ENCODE data around the gene SLC36A4. TPM values are rescaled to one million over a fixed set of nuclear protein-coding genes. Genes with fewer than 3 reads are reported as not detected.

SLC36A4 gene
- total RNA-seq, 2 experiments from 2014 or later, result 3.0 to 4.2 TPM

GRCh38 chr11:93198215-93198845, 539 bp upstream of the SLC36A4 start:
- POLR2A ChIA-PET, result no interaction called here
- CTCF ChIA-PET (ENCODE audit: unreplicated experiment), result no interaction called here
- TF ChIP-seq, protein P1, sequence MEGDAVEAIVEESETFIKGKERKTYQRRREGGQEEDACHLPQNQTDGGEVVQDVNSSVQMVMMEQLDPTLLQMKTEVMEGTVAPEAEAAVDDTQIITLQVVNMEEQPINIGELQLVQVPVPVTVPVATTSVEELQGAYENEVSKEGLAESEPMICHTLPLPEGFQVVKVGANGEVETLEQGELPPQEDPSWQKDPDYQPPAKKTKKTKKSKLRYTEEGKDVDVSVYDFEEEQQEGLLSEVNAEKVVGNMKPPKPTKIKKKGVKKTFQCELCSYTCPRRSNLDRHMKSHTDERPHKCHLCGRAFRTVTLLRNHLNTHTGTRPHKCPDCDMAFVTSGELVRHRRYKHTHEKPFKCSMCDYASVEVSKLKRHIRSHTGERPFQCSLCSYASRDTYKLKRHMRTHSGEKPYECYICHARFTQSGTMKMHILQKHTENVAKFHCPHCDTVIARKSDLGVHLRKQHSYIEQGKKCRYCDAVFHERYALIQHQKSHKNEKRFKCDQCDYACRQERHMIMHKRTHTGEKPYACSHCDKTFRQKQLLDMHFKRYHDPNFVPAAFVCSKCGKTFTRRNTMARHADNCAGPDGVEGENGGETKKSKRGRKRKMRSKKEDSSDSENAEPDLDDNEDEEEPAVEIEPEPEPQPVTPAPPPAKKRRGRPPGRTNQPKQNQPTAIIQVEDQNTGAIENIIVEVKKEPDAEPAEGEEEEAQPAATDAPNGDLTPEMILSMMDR (conservative IDR thresholded peaks at IDR 0.05; ENCODE audit: low read length), result no peak
- TF ChIP-seq EZH2phosphoT487 (IDR thresholded peaks at IDR 0.05; ENCODE audit: borderline replicate concordance, low read depth, low read length), result no peak
- no peak for DNase-seq (ENCODE audit: low spot score)
- no peaks in the 10 kb centered on the region for H3K36me3 ChIP-seq (ENCODE audit: insufficient read depth, low read length)
- H3K4me1 ChIP-seq (ENCODE audit: insufficient read depth, low read length, poor library complexity, severe bottlenecking), result peaks cover 5% of the 10 kb centered on the region
- no peaks in the 10 kb centered on the region for H3K9me2 ChIP-seq (ENCODE audit: insufficient read depth, low read length)
- intact Hi-C loops (cut with micrococcal nuclease; ENCODE audit: unreplicated experiment), result no loop called here
- H3K9me3 ChIP-seq (ENCODE audit: low read length), result no peaks in the 10 kb centered on the region
- BruUV-seq (replicated peaks), result no TSS peak
- no peak overlapping the region for H3K27ac ChIP-seq (ENCODE audit: low read depth, low read length, poor library complexity, severe bottlenecking)
- H3K79me2 ChIP-seq (ENCODE audit: insufficient read depth, low read depth, low read length), result no peaks in the 10 kb centered on the region
- peak overlapping the region; percentile 63 for H3K4me2 ChIP-seq (ENCODE audit: low read length)
- H4K20me1 ChIP-seq (ENCODE audit: insufficient read depth, low read length), result 0 out of 2 replicates have a peak, but pooled peaks cover 6% of the 10 kb centered on the region
- H2AFZ ChIP-seq (ENCODE audit: low read length), result peak overlapping the region; percentile 76
- H3K4me3 ChIP-seq (ENCODE audit: low read depth, low read length, poor library complexity, severe bottlenecking), result peak overlapping the region; percentile 76

DNA sequence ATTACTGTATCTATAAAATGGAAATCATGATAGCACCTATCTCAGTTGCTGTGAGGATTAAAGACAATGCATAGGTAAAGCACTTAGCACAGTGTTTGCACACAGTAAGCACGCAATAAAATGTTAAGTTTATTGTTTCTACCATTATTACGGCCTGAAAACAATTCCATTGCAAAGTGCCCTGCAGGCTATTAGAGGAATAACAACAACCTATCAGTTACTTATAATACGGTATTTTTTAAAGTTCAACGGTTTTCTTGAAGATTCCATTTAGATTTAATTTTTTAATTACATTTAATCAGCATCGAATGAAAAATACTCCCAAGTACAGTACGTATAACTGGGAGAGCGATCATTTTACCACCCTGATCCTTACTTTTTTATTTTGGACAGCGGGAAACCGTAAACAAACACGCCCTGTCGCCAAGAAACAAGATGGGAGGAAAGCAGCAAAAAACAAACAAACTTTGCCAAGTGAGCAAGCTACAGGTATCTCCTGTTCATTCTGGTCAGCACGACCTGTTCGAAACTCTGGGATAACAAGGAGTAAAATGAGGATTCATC, 893 bp downstream of the SLC36A4 start:
- CTCF ChIA-PET (ENCODE audit: unreplicated experiment), result no interaction called here
- POLR2A ChIA-PET, result interaction anchor here (1.1 kb wide), 1 partner anchor 10 kb away, joined by 3 read pairs; no protein-coding TSS in a partner anchor
- TF ChIP-seq, protein P1 (conservative IDR thresholded peaks at IDR 0.05; ENCODE audit: low read length), result peak; percentile 59
- no peak for TF ChIP-seq EZH2phosphoT487 (IDR thresholded peaks at IDR 0.05; ENCODE audit: borderline replicate concordance, low read depth, low read length)

More for the DNA sequence above, 893 bp downstream of the SLC36A4 start:
- BruUV-seq (replicated peaks), result TSS peak; percentile 75
- H3K4me1 ChIP-seq (ENCODE audit: insufficient read depth, low read length, poor library complexity, severe bottlenecking), result peaks cover 5% of the 10 kb centered on the region
- H3K4me3 ChIP-seq (ENCODE audit: low read depth, low read length, poor library complexity, severe bottlenecking), result peak overlapping the region; percentile 76
- 0 out of 2 replicates have a peak, but pooled peaks cover 6% of the 10 kb centered on the region for H4K20me1 ChIP-seq (ENCODE audit: insufficient read depth, low read length)
- no peaks in the 10 kb centered on the region for H3K36me3 ChIP-seq (ENCODE audit: insufficient read depth, low read length)
- H3K9me2 ChIP-seq (ENCODE audit: insufficient read depth, low read length), result no peaks in the 10 kb centered on the region
- intact Hi-C loops (cut with micrococcal nuclease; ENCODE audit: unreplicated experiment), result no loop called here
- H3K4me2 ChIP-seq (ENCODE audit: low read length), result peak overlapping the region; percentile 63
- no peaks in the 10 kb centered on the region for H3K9me3 ChIP-seq (ENCODE audit: low read length)
- H3K79me2 ChIP-seq (ENCODE audit: insufficient read depth, low read depth, low read length), result no peaks in the 10 kb centered on the region
- peak overlapping the region; percentile 76; the same call in 1 of the 2 replicates for H2AFZ ChIP-seq (ENCODE audit: low read length)
- H3K27ac ChIP-seq (ENCODE audit: low read depth, low read length, poor library complexity, severe bottlenecking), result no peak overlapping the region
- DNase-seq (ENCODE audit: low spot score), result peak; percentile 8

Data from OCI-LY7 (cell line).